ENCODE measurements around the gene GOLGA2.

DNA sequence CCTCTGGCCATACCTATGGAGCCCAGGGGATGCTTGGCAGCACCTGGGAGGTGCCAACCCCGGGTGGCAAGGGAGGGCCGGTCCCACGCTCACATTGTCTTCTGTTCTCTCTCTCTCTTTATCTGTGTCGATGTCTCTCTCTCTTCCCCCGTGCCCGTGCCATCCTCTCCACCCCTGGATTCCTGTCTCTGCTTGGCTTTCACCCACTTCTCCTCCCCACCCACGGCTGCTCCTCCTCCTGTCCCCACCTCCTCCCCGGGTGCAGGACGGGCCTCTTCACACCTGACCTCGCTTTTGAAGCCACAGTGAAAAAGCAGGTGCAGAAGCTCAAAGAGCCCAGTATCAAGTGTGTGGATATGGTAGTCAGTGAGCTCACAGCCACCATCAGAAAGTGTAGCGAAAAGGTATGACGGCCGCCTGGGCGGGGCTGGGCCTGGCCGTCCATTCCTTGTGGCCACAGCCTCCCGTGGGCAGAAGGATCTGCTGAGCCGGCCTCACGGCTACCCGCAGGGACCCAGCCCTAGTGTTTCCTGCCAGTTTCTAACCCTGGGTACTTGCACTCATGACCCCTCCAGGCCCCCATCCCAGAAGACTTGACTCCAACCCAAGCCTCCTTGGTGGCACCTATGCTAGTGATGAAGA, 49.9 kb downstream of the GOLGA2 start:
- TF ChIP-seq POLR2A (IDR thresholded peaks at IDR 0.05), result no peak
- TF ChIP-seq, protein P1, sequence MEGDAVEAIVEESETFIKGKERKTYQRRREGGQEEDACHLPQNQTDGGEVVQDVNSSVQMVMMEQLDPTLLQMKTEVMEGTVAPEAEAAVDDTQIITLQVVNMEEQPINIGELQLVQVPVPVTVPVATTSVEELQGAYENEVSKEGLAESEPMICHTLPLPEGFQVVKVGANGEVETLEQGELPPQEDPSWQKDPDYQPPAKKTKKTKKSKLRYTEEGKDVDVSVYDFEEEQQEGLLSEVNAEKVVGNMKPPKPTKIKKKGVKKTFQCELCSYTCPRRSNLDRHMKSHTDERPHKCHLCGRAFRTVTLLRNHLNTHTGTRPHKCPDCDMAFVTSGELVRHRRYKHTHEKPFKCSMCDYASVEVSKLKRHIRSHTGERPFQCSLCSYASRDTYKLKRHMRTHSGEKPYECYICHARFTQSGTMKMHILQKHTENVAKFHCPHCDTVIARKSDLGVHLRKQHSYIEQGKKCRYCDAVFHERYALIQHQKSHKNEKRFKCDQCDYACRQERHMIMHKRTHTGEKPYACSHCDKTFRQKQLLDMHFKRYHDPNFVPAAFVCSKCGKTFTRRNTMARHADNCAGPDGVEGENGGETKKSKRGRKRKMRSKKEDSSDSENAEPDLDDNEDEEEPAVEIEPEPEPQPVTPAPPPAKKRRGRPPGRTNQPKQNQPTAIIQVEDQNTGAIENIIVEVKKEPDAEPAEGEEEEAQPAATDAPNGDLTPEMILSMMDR (IDR thresholded peaks at IDR 0.05), result no peak
